Activated CD8-positive, alpha-beta T cell treated with anti-CD3 and anti-CD28 coated beads for 36 hours (primary cell): ENCODE data around the gene ATP6V0B. TPM values are rescaled to one million over a fixed set of nuclear protein-coding genes. Genes with fewer than 3 reads are reported as not detected.

Experiments used
- ATAC-seq: fragments of 200-7000 bp; cut with Tn5 transposase; one replicate; pipeline ENCODE4 v1.10.0; 2021; ENCODE audit warnings: mild to moderate bottlenecking, moderate library complexity
- CTCF ChIA-PET: fragments of 350-600 bp; sonication (Branson Sonifier 250); formaldehyde crosslinking; loops from one replicate; lab custom pipeline; 2021; ENCODE audit warnings: antibody characterized with exemption; lab: Charles Lee
- POLR2A ChIA-PET: fragments of 350-600 bp; sonication (Branson Sonifier 250); formaldehyde crosslinking; loops from one replicate; lab custom pipeline; 2021; ENCODE audit warnings: antibody characterized with exemption; lab: Charles Lee
- DNase-seq: peaks from one replicate; pipeline ENCODE4 v3.0.0-alpha.2; 2020
- H3K27ac Mint-ChIP-seq: one replicate; pipeline ENCODE4 v1.8.0; 2021; ENCODE audit warnings: mild to moderate bottlenecking, mixed read lengths
- H3K27me3 Mint-ChIP-seq: one replicate; pipeline ENCODE4 v1.8.0; 2021; ENCODE audit warnings: mixed read lengths
- H3K36me3 Mint-ChIP-seq: one replicate; pipeline ENCODE4 v1.8.0; 2021; ENCODE audit warnings: low read depth, mixed read lengths
- H3K4me1 Mint-ChIP-seq: one replicate; pipeline ENCODE4 v1.8.0; 2021; ENCODE audit warnings: low read depth, mixed read lengths
- H3K4me3 Mint-ChIP-seq: one replicate; pipeline ENCODE4 v1.8.0; 2021; ENCODE audit warnings: mild to moderate bottlenecking, moderate library complexity, mixed read lengths
- H3K9me3 Mint-ChIP-seq: one replicate; pipeline ENCODE4 v1.8.0; 2021; ENCODE audit warnings: mixed read lengths
- CTCF ChIP-seq: fragments of 200-600 bp; IDR thresholded peaks from one replicate; pipeline ENCODE4 v1.8.0; 2022; ENCODE audit warnings: antibody characterized with exemption, mild to moderate bottlenecking
- intact Hi-C: fragments of 100-400 bp; cut with micrococcal nuclease; formaldehyde crosslinking; loops from one replicate; pipeline ENCODE4 v1.10.0; 2022
- total RNA-seq, 2 experiments: library from RNA; stranded (reverse); gene quantifications; one replicate each; pipeline ENCODE4 v1.2.3, GENCODE V29; 2021

The ATP6V0B gene
- total RNA-seq, 2 experiments from 2014 or later: 67.6 to 75.5 TPM

GRCh38 chr1:43987159-43987902 lies 12.6 kb downstream of the ATP6V0B start:
- TF ChIP-seq CTCF: no peak
- Mint-ChIP-seq H3K36me3 (peaks cover 11% of the 10 kb centered on the region), H3K27me3 (no peaks in the 10 kb centered on the region), H3K9me3 (no peaks in the 10 kb centered on the region), H3K4me1 (peaks cover 12% of the 10 kb centered on the region), H3K4me3 (no peak overlapping the region), H3K27ac (no peak overlapping the region)
- DNase-seq: no peak
- no peak for ATAC-seq
- intact Hi-C loops: no loop called here
- ChIA-PET CTCF (interaction anchor here (1.2 kb wide), 1 partner anchor 19 kb away, joined by 3 read pairs; no protein-coding TSS in a partner anchor), POLR2A (interaction anchor here (0.8 to 1.8 kb wide), 4 partner anchors 10 to 24 kb away, joined by 3 to 7 read pairs (median 3); partner anchors contain the start of gene ATP6V0B)

GRCh38 chr1:43990271-43991199 lies 15.8 kb downstream of the ATP6V0B start:
- H3K27ac Mint-ChIP-seq: peak overlapping the region; percentile 59

GRCh38 chr1:43991200-43991475 lies 16.4 kb downstream of the ATP6V0B start:
- no peaks in the 10 kb centered on the region for H3K27me3 Mint-ChIP-seq
- intact Hi-C loops: no loop called here
- H3K4me3 Mint-ChIP-seq: peak overlapping the region; percentile 80
- H3K36me3 Mint-ChIP-seq: no peaks in the 10 kb centered on the region
- no peak for ATAC-seq
- ChIA-PET POLR2A (interaction anchor here (1.1 to 2.6 kb wide), 3 partner anchors 13 to 20 kb away, joined by 3 to 13 read pairs (median 7); partner anchors contain the start of gene ATP6V0B), CTCF (interaction anchor here (1.6 to 4.7 kb wide), 4 partner anchors 14 to 227 kb away, joined by 4 to 29 read pairs (median 17); no protein-coding TSS in a partner anchor)
- no peaks in the 10 kb centered on the region for H3K9me3 Mint-ChIP-seq
- DNase-seq: no peak
- TF ChIP-seq CTCF: no peak
- H3K4me1 Mint-ChIP-seq: peaks cover 12% of the 10 kb centered on the region
- peak overlapping the region; percentile 59 for H3K27ac Mint-ChIP-seq

More at GRCh38 chr1:43990271-43991199, 15.8 kb downstream of the ATP6V0B start:
- Mint-ChIP-seq H3K27me3 (no peaks in the 10 kb centered on the region), H3K4me1 (peaks cover 12% of the 10 kb centered on the region), H3K9me3 (no peaks in the 10 kb centered on the region), H3K36me3 (peaks cover 4% of the 10 kb centered on the region), H3K4me3 (peak overlapping the region; percentile 80)
- intact Hi-C loops: no loop called here
- POLR2A ChIA-PET: interaction anchor here (1.1 to 2.6 kb wide), 5 partner anchors 13 to 56 kb away, joined by 3 to 13 read pairs (median 3); partner anchors contain the start of gene ATP6V0B
- ATAC-seq (no peak), DNase-seq (no peak)
- CTCF ChIA-PET: interaction anchor here (0.9 to 4.7 kb wide), 7 partner anchors 15 to 227 kb away, joined by 3 to 29 read pairs (median 5); partner anchors contain the start of gene ATP6V0B
- no peak for TF ChIP-seq CTCF

GRCh38 chr1:43991476-43992231 lies 16.9 kb downstream of the ATP6V0B start, which contains the start of gene CCDC24:
CCDC24 (plus strand) TSS chr1:43991599; CDS start chr1:43991879, 280 bp downstream.
- no peaks in the 10 kb centered on the region for H3K27me3 Mint-ChIP-seq
- no peak for TF ChIP-seq CTCF
- ChIA-PET CTCF (interaction anchor here (1.1 to 4.7 kb wide), 6 partner anchors 14 to 228 kb away, joined by 4 to 29 read pairs (median 12); no protein-coding TSS in a partner anchor), POLR2A (interaction anchor here (1.1 to 2.6 kb wide), 3 partner anchors 12 to 21 kb away, joined by 3 to 13 read pairs (median 7); partner anchors contain the start of gene ATP6V0B)
- H3K4me3 Mint-ChIP-seq: peak within 1 kb of the TSS; percentile 80
- peak within 1 kb of the TSS; percentile 59 for H3K27ac Mint-ChIP-seq
- peak; percentile 87 for ATAC-seq
- peaks cover 12% of the 10 kb centered on the region for H3K4me1 Mint-ChIP-seq
- intact Hi-C loops: no loop called here
- peak; percentile 81 for DNase-seq
- H3K9me3 Mint-ChIP-seq: no peaks in the 10 kb centered on the region
- no peaks in the 10 kb centered on the region for H3K36me3 Mint-ChIP-seq
